MCF 10A (cell line): ENCODE results near the gene RND1. TPM values are rescaled to one million over a fixed set of nuclear protein-coding genes. Genes with fewer than 3 reads are reported as not detected.
A peak's percentile ranks its signal among the peaks of the same experiment; 100 is the strongest.

ENCODE experiments used
- BruUV-seq: library from RNA; stranded (reverse); fragments of 400-500 nt; replicated peaks from 2 replicates; lab custom pipeline; 2021; lab: Mats Ljungman, UMichigan
- CTCF ChIA-PET: fragments of 300-600 bp; sonication (Branson Sonifier 250); formaldehyde crosslinking; extraction: SDS; loops from one replicate; lab custom pipeline; 2021; ENCODE audit warnings: antibody characterized with exemption, inconsistent platforms; lab: Yijun Ruan, JAX
- POLR2A ChIA-PET: fragments of 300-600, 350-650 bp; sonication (Branson Sonifier 250); formaldehyde crosslinking; extraction: SDS; loops from one replicate; lab custom pipeline; 2020; ENCODE audit warnings: antibody characterized with exemption, inconsistent platforms; lab: Yijun Ruan, JAX
- DNase-seq: peaks from one replicate; pipeline ENCODE4 v3.0.0-alpha.2; 2018; ENCODE audit not compliant: unreplicated experiment
- H3K27ac Mint-ChIP-seq: one replicate; pipeline ENCODE4 v1.8.0; 2022; ENCODE audit warnings: mild to moderate bottlenecking, low read depth, mixed read lengths; ENCODE audit not compliant: unreplicated experiment
- H3K27me3 Mint-ChIP-seq: one replicate; pipeline ENCODE4 v1.8.0; 2022; ENCODE audit warnings: mixed read lengths; ENCODE audit not compliant: insufficient read depth, unreplicated experiment
- H3K36me3 Mint-ChIP-seq: one replicate; pipeline ENCODE4 v1.8.0; 2022; ENCODE audit warnings: mild to moderate bottlenecking, moderate library complexity, mixed read lengths; ENCODE audit not compliant: insufficient read depth, unreplicated experiment
- H3K4me1 Mint-ChIP-seq: one replicate; pipeline ENCODE4 v1.8.0; 2022; ENCODE audit warnings: mixed read lengths; ENCODE audit not compliant: insufficient read depth, unreplicated experiment
- H3K4me3 Mint-ChIP-seq: one replicate; pipeline ENCODE4 v1.8.0; 2022; ENCODE audit warnings: mild to moderate bottlenecking, moderate library complexity, mixed read lengths; ENCODE audit not compliant: unreplicated experiment
- H3K9me3 Mint-ChIP-seq: one replicate; pipeline ENCODE4 v1.8.0; 2022; ENCODE audit warnings: mixed read lengths; ENCODE audit not compliant: unreplicated experiment
- CTCF ChIP-seq: fragments of 200-600 bp; IDR thresholded peaks from one replicate; pipeline ENCODE4 v1.8.0; 2022; ENCODE audit warnings: antibody characterized with exemption, mild to moderate bottlenecking; ENCODE audit not compliant: unreplicated experiment
- intact Hi-C: fragments of 100-400 bp; cut with micrococcal nuclease; formaldehyde crosslinking; loops from 2 replicates; pipeline ENCODE4 v1.14.1; 2022
- total RNA-seq: library from RNA; stranded (reverse); gene quantifications from 2 replicates; pipeline ENCODE4 v1.2.3, GENCODE V29; 2022

Gene RND1
- total RNA-seq, 1 experiment from 2014 or later = 1.0 TPM

- Mint-ChIP-seq H3K4me3 (no peak overlapping the region), H3K36me3 (no peaks in the 10 kb centered on the region), H3K4me1 (peaks cover 11% of the 10 kb centered on the region), H3K27me3 (no peaks in the 10 kb centered on the region), H3K27ac (peak overlapping the region; percentile 31), H3K9me3 (no peaks in the 10 kb centered on the region)
- TF ChIP-seq CTCF = no peak
- POLR2A ChIA-PET = interaction anchor here (0.6 to 1.5 kb wide), 4 partner anchors 38 to 929 kb away, joined by 3 to 7 read pairs (median 3); partner anchors contain the start of genes DDX23, KANSL2 and TMBIM6
- CTCF ChIA-PET = interaction anchor here (1.6 to 3.7 kb wide), 2 partner anchors 16 to 59 kb away, joined by 5 to 28 read pairs; no protein-coding TSS in a partner anchor
- BruUV-seq = no TSS peak
- no peak for DNase-seq
- intact Hi-C loops = no loop called here
Observed at GRCh38 chr12:48811437-48812090, 54.1 kb downstream of the RND1 start.

DNA sequence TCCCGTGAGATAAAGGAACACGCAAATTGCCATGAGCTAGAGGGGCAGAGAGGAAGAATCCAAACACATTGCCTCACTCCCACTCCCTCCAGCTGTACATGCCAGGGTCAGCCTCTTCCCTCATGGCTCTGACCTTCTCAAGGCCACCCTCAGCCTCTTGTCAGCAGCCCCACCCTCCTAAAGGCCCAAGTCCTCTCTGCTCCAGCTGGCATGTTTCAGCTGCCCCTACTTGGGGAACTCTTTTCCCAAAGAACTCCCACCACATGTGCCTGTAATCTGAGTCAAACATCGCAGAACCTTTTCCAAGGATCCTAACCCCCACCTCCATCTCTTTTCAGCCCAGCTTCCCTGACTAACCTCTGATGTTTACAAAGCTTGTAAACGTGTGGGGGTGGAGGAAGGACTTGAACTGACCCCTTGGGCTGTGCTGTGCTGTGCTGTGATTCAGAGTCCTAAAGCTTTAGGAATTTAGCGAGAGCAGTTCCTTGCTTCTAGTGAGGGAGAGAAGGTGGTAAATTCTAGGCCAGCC is 54.7 kb downstream of the RND1 start:
- H3K4me3 Mint-ChIP-seq = no peak overlapping the region
- H3K4me1 Mint-ChIP-seq = peaks cover 5% of the 10 kb centered on the region
- no peaks in the 10 kb centered on the region for H3K36me3 Mint-ChIP-seq
- POLR2A ChIA-PET = interaction anchor here (1.1 to 1.5 kb wide), 3 partner anchors 39 to 129 kb away, joined by 3 to 7 read pairs (median 3); partner anchors contain the start of genes DDX23 and KANSL2
- no peak for TF ChIP-seq CTCF
- BruUV-seq = no TSS peak
- CTCF ChIA-PET = interaction anchor here (0.6 to 1.6 kb wide), 3 partner anchors 16 to 72 kb away, joined by 5 to 6 read pairs (median 5); no protein-coding TSS in a partner anchor
- no peaks in the 10 kb centered on the region for H3K9me3 Mint-ChIP-seq
- intact Hi-C loops = no loop called here
- peak overlapping the region; percentile 31 for H3K27ac Mint-ChIP-seq
- DNase-seq = peak; percentile 36
- no peaks in the 10 kb centered on the region for H3K27me3 Mint-ChIP-seq

DNA sequence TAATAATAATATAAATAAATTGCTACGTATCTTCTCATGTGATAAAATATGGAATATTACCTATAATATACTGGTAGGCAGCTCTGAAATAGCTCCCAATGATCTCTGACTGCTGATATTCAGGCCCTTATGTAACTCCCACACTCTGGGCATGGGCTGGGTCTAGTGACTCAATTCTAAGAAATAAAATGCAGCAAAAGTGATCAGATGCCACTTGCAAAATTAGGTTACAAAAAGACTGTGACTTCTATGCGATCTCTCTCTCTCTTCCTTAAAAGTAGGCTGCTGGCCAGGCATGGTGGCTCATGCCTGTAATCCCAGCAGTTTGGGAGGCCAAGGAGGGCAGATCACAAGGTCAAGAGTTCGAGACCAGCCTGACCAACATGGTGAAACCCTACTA is 57.7 kb downstream of the RND1 start:
- intact Hi-C loops = no loop called here
- ChIA-PET POLR2A (no interaction called here), CTCF (no interaction called here)
- no peak for TF ChIP-seq CTCF
- no peaks in the 10 kb centered on the region for H3K27me3 Mint-ChIP-seq
- H3K4me3 Mint-ChIP-seq = no peak overlapping the region
- H3K27ac Mint-ChIP-seq = no peak overlapping the region
- DNase-seq = no peak
- H3K9me3 Mint-ChIP-seq = no peaks in the 10 kb centered on the region
- H3K4me1 Mint-ChIP-seq = peaks cover 5% of the 10 kb centered on the region
- H3K36me3 Mint-ChIP-seq = no peaks in the 10 kb centered on the region
- BruUV-seq = no TSS peak

Other genes with a start within 250 kb of the RND1 start
- 35.3 and 44.2 TPM in 2 replicates for gene KANSL2, start 183.6 kb downstream of the RND1 start, total RNA-seq
- gene CCNT1, start 149.2 kb downstream of the RND1 start, total RNA-seq = 54.3 and 55.1 TPM in 2 replicates
- gene ADCY6, start 76.8 kb downstream of the RND1 start, total RNA-seq = 21.9 and 33.2 TPM in 2 replicates
- 6.9 and 7.0 TPM in 2 replicates for gene CACNB3, start 47.4 kb downstream of the RND1 start, total RNA-seq
- gene DDX23, start 13.7 kb downstream of the RND1 start, total RNA-seq = 67.8 and 88.4 TPM in 2 replicates
- 11.0 and 13.1 TPM in 2 replicates for gene FKBP11, start 59.6 kb upstream of the RND1 start, total RNA-seq
- gene ARF3, start 91.6 kb upstream of the RND1 start, total RNA-seq = 117 and 129 TPM in 2 replicates
- 1.1 TPM in 1 of 2 replicates, not detected in the other for gene WNT10B, start 105.9 kb upstream of the RND1 start, total RNA-seq
- not detected in 2 replicates for gene WNT1, start 112.5 kb upstream of the RND1 start, total RNA-seq
- 0.28 and 0.47 TPM in 2 replicates for gene DDN, start 133.5 kb upstream of the RND1 start, total RNA-seq
- gene PRKAG1, start 152.9 kb upstream of the RND1 start, total RNA-seq = 80.3 and 84.6 TPM in 2 replicates
- 76.9 and 92.5 TPM in 2 replicates for gene KMT2D, start 194.9 kb upstream of the RND1 start, total RNA-seq
- gene RHEBL1, start 204.1 kb upstream of the RND1 start, total RNA-seq = 0.35 and 0.93 TPM in 2 replicates
- not detected in 2 replicates for gene DHH, start 228.9 kb upstream of the RND1 start, total RNA-seq
- 27.8 and 35.7 TPM in 2 replicates for gene LMBR1L, start 245.0 kb upstream of the RND1 start, total RNA-seq